ENCODE measurements around the gene TRPC3.
"Not testable (repeated sequence)": the region's sequence is repeated elsewhere in the genome, so short reads cannot be mapped to it uniquely, and the experiment has no call there.

The TRPC3 gene

DNA sequence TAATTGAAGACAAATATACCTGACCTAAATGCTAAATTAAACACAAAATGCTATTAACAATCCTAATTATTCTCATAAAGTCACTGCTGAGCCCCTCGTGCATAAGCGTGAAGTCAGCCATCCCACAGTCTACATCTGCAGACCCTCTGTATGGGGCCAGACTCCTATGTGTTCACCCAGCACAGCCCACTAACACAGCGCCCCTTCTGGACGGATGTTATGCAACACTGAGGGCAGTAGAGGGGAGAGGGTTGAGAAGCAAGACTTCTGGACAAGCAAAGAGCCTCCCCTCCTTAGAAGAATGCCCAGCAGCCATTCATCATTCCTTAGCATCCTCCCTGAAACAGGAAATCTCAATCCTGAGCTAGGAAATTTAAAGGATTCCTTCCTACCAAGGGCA is 7.9 kb downstream of the TRPC3 start:
- peak; percentile 64 for DNase-seq

GRCh38 chr4:121939690-121940089 is 12.2 kb downstream of the TRPC3 start:
- DNase-seq: no peak

- no peak for DNase-seq
Observed at GRCh38 chr4:121938282-121939092, 13.4 kb downstream of the TRPC3 start.

DNA sequence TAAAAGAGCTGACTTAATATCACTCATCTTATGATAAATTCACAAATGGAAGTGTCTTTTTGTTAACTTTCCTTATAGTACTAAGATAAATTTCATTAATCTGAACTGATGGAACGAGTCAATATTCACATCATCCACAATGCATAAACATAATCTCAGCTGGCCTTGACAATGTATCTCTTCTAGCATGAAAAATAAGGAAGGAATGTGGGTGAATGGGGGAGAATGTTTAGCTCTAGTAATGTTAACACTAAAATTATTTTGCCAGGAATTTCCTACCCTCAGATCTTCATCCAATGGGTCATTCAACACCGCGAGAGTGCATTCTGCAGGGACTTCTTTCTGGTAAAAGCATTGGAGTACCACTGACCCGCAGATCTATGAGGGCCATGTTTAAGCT is 15.8 kb downstream of the TRPC3 start:
- no peak for DNase-seq

GRCh38 chr4:121934635-121935034 is 17.2 kb downstream of the TRPC3 start:
- DNase-seq: no peak

GRCh38 chr4:121932212-121932974 is 19.5 kb downstream of the TRPC3 start:
- no peak for DNase-seq

DNA sequence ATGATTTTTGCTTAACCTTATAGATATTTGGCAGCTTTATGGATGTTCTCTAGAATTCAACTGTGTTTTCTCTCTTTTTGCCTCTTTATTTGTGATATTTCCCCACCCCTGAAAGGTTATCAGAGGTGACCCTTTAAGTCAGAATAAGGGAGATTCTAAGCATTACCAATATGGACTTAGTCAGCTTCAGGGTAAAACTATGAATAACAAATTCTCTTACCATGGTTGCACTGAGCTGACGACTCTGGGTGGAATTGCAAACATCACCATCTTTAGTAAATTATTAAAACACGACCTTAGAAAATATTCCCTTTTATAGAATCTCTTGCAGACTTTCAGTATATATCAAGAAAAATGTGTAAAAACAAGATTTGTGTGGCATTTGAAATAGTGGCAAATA is 21.6 kb downstream of the TRPC3 start:
- no peak for DNase-seq

- DNase-seq: no peak
Observed at GRCh38 chr4:121927948-121928347, 23.9 kb downstream of the TRPC3 start.

DNA sequence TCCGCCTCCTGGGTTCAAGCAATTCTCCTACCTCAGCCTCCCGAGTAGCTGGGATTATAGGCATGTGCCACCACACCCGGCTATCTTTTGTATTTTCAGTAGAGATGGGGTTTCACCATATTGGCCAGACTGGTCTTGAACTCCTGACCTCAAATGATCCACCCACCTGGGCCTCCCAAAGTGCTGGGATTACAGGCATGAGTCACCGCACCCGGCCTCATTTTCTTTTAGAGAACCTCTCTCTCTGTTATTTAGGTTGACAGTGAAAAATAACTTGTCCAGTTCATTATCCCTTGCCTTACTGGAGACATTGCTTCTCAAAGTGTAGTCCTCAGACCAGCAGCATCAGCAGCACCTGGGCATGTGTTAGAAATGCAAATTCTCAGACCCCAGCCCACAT is 25.4 kb downstream of the TRPC3 start:
- not testable (repeated sequence) for DNase-seq

GRCh38 chr4:121923306-121923705 is 28.6 kb downstream of the TRPC3 start:
- no peak for DNase-seq

GRCh38 chr4:121913667-121914066 is 38.2 kb downstream of the TRPC3 start:
- no peak for DNase-seq

- no peak for DNase-seq
Observed at GRCh38 chr4:121908346-121908745, 43.5 kb downstream of the TRPC3 start.

GRCh38 chr4:121900132-121900983 is 51.5 kb downstream of the TRPC3 start:
- DNase-seq: peak; percentile 72

DNA sequence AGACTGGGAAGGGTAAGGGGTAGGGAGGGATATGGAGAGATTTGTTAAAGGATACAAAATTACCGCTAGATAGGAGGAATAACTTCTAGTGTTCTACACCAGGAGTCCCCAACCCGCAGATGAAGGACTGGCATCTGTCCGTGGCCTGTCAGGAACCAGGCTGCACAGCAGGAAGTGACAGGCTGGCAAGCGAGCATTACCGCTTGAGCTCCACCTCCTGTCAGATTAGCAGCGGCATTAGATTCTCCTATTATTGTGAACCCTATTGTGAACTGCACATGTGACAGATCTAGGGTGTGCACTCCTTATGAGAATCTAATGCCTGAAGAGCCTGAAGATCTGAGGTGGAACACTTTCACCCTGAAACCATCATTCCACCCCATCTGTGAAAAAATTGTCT is 53.7 kb downstream of the TRPC3 start:
- DNase-seq: peak; percentile 63

- no peak for DNase-seq
Observed at GRCh38 chr4:121888134-121888533, 63.7 kb downstream of the TRPC3 start.

DNA sequence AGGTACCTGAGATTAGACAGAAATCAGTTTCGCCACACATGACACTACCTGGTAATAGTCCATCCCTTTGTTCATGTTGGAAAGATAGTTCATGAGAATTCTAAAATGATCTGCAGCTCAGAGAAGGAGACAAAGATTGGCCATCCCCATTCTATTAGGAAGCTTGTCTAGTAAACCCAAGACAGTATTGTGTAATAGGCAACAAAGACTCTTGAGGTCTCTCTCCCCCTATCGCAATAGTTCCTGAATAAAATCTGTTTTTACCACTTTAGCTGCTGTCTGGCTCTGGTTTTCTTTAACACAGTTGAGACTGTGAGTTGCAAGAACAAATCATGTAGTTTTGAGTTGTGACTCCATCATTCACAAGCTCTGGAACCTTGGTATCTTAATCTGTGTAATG is 66.7 kb downstream of the TRPC3 start:
- DNase-seq: no peak

DNA sequence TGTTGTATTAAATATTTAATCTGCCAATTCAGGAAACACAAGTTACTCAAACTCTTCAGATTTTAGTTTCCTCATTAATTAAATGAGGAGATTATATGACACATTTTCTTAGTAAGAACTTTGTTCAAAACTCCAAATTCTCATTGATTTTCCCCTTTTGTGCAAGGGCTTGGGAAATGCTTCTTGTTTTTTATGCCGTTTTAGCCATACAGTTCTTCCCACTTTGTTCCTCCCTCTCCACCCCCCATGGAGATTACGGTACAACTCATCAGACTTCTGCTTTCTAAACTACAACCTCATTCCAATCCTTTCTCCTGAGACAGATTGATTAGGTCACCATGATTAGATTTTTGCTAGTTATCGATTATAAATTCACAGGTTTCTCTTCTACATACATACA is 70.7 kb downstream of the TRPC3 start:
- no peak for DNase-seq

GRCh38 chr4:121879135-121879534 is 72.7 kb downstream of the TRPC3 start:
- no peak for DNase-seq

GRCh38 chr4:121877041-121877773 is 74.7 kb downstream of the TRPC3 start:
- no peak for DNase-seq

DNA sequence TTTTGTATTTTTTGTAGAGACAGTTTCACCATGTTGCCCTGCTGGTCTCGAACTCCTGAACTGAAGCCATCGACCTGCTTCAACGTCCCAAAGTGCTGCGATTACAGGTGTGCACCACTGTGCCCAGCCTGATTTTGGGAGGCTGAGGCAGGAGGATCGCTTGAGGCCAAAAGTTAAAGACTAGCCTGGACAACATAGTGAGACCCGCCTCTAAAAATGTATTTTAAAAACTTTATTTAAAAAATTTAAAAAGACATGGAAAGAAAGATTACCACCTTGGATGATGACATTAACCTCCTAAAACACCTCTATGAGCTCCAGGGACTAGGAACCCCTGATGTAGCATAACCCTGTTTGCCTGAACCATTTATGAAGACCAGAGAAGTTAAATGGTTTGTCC is 75.8 kb downstream of the TRPC3 start:
- no peak for DNase-seq

DNA sequence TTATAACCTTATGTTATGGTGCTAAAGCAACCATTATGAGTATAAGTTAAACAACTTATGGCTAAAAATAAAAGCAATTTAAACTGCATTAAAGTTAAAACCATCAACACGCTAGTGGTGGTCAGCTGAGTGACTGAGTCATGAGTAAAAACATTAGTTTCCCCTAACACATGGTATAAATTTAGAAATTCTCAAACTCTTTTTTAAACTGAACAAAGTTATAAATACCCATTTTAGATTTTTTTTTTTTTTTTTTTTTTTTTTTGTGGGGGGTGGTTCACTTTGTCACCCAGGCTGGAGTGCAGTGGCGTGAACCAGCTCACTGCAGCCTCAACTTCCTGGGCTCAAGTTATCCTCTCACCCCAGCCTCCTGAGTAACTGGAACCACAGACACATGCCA is 76.2 kb downstream of the TRPC3 start:
- no peak for DNase-seq

- DNase-seq: no peak
Observed at GRCh38 chr4:121873604-121874003, 78.3 kb downstream of the TRPC3 start.

Data from activated effector memory CD4-positive, alpha-beta T cell treated with anti-CD3 and anti-CD28 coated beads, Interleukin-2, amount 50 U/mL, for 16 hours (primary cell).